SK-N-SH (cell line): Measurements from ENCODE around the gene TM6SF1.

Experiments
- CHD2 ChIP-seq: fragments of 150-350 bp; IDR thresholded peaks from 2 replicates; pipeline ENCODE4 v1.6.1; 2018; ENCODE audit warnings: low read length; ENCODE audit not compliant: partially characterized antibody
- CTCF ChIP-seq: fragments of 200-600 bp; sonication (generic); IDR thresholded peaks from 2 replicates; pipeline ENCODE4 v1.6.1; 2017; ENCODE audit warnings: antibody characterized with exemption, mild to moderate bottlenecking, moderate library complexity
- ELF1 ChIP-seq: IDR thresholded peaks from 2 replicates; pipeline ENCODE4 v1.4.0; 2012
- EP300 ChIP-seq, 2 experiments: IDR thresholded peaks; 2 replicates each; pipeline versions ENCODE4 v1.4.0 to v1.6.1; 2012; ENCODE audit warnings: borderline replicate concordance in 1 of 2, low read depth in 1 of 2, low read length in 1 of 2
- EZH2phosphoT487 ChIP-seq: fragments of 200-600 bp; sonication (generic); IDR thresholded peaks from 2 replicates; pipeline ENCODE4 v1.6.1; 2017; ENCODE audit warnings: low read depth, mixed run types, mild to moderate bottlenecking, antibody characterized with exemption, moderate library complexity, borderline replicate concordance
- FOXJ3 ChIP-seq: sonication (generic); formaldehyde crosslinking; IDR thresholded peaks from 2 replicates; pipeline ENCODE4 v1.5.1; 2020; ENCODE audit warnings: mild to moderate bottlenecking, missing genetic modification reagents
- GABPA ChIP-seq: IDR thresholded peaks from 2 replicates; pipeline ENCODE4 v1.4.0; 2012; ENCODE audit warnings: low read depth, mild to moderate bottlenecking
- PBX3 ChIP-seq: IDR thresholded peaks from 2 replicates; pipeline ENCODE4; 2012
- POLR2AphosphoS5 ChIP-seq: IDR thresholded peaks from 2 replicates; pipeline ENCODE4 v1.6.1; 2012; ENCODE audit warnings: low read depth, low read length
- RAD21 ChIP-seq: IDR thresholded peaks from 2 replicates; pipeline ENCODE4 v1.6.1; 2012; ENCODE audit warnings: mild to moderate bottlenecking, low read length
- RCOR1 ChIP-seq: fragments of 150-350 bp; IDR thresholded peaks from 2 replicates; pipeline ENCODE4 v1.6.1; 2017; ENCODE audit warnings: antibody characterized with exemption, low read length
- REST ChIP-seq: IDR thresholded peaks from 2 replicates; pipeline ENCODE4 v1.6.1; 2012; ENCODE audit warnings: mild to moderate bottlenecking, low read depth, low read length, moderate library complexity
- RFX5 ChIP-seq: IDR thresholded peaks from 2 replicates; pipeline ENCODE4 v1.6.1; 2012; ENCODE audit warnings: mild to moderate bottlenecking, improper control_type of control experiment, low read length
- TAF1 ChIP-seq: IDR thresholded peaks from 2 replicates; pipeline ENCODE4 v1.6.1; 2012; ENCODE audit warnings: low read depth, mild to moderate bottlenecking, low read length, moderate library complexity, borderline replicate concordance

GRCh38 chr15:83129791-83130190, 22.3 kb downstream of the TM6SF1 start:
- no peak for TF ChIP-seq CTCF
- no peak for TF ChIP-seq TAF1
- TF ChIP-seq PBX3: no peak
- no peak for TF ChIP-seq EZH2phosphoT487
- TF ChIP-seq EP300 (IDR thresholded peaks at IDR 0.05; ENCODE audit: borderline replicate concordance in 1 of 2, low read depth in 1 of 2, low read length in 1 of 2): no peak
- TF ChIP-seq RCOR1: no peak
- no peak for TF ChIP-seq ELF1
- no peak for TF ChIP-seq REST
- TF ChIP-seq GABPA: no peak
- no peak for TF ChIP-seq FOXJ3 (CRISPR knock-in tag)
- no peak for TF ChIP-seq POLR2AphosphoS5
- TF ChIP-seq CHD2: no peak
- no peak for TF ChIP-seq RFX5
- TF ChIP-seq RAD21: no peak
